ENCODE data around the gene OR11H12. TPM values are rescaled to one million over a fixed set of nuclear protein-coding genes. Genes with fewer than 3 reads are reported as not detected.
"Not testable (repeated sequence)": the region's sequence is repeated elsewhere in the genome, so short reads cannot be mapped to it uniquely, and the experiment has no call there.

Gene OR11H12, protein sequence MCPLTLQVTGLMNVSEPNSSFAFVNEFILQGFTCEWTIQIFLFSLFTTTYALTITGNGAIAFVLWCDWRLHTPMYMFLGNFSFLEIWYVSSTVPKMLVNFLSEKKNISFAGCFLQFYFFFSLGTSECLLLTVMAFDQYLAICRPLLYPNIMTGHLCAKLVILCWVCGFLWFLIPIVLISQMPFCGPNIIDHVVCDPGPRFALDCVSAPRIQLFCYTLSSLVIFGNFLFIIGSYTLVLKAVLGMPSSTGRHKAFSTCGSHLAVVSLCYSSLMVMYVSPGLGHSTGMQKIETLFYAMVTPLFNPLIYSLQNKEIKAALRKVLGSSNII
- polyA plus RNA-seq (not detected in 2 replicates), polyA minus RNA-seq (not detected in 2 replicates)

DNA sequence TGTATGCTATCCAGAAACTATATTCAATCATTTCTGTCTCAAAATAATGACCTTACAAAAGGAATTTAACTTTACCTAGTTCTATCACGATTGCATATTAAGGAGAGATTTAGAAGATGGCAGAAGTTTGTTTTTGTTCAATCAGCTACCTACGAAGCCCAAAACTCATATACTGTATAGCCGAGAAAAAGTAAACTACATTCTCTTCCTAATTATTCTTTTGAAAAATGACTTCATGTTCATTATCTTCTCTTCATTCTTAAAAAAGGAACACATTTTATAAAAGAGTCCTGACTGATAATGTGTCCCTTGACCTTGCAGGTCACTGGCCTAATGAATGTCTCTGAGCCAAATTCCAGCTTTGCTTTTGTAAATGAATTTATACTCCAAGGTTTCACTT is at the start of gene OR11H12:
TSS of gene OR11H12 (plus strand) at position 301 of the 400 bp plus-strand sequence. CDS start at position 301, 0 bp downstream.
- H3F3A ChIP-seq (ENCODE audit: insufficient read depth, low read length, poor library complexity, severe bottlenecking); H3K36me3 ChIP-seq (ENCODE audit: insufficient read depth, low read length); H3K4me2 ChIP-seq (ENCODE audit: low read length); H3K27ac ChIP-seq (ENCODE audit: low read length); H3K79me2 ChIP-seq (replicated peaks; ENCODE audit: insufficient read depth, low read length); H3K27me3 ChIP-seq (ENCODE audit: insufficient read depth, low read depth, low read length); H3K4me3 ChIP-seq (ENCODE audit: low read length); H4K20me1 ChIP-seq (ENCODE audit: insufficient read depth); H3K9ac ChIP-seq (ENCODE audit: low read length); H2AFZ ChIP-seq (ENCODE audit: low read depth, low read length); H3K9me2 ChIP-seq (ENCODE audit: insufficient read depth, low read length); H3K9me3 ChIP-seq (ENCODE audit: low read length): not testable (repeated sequence)

DNA sequence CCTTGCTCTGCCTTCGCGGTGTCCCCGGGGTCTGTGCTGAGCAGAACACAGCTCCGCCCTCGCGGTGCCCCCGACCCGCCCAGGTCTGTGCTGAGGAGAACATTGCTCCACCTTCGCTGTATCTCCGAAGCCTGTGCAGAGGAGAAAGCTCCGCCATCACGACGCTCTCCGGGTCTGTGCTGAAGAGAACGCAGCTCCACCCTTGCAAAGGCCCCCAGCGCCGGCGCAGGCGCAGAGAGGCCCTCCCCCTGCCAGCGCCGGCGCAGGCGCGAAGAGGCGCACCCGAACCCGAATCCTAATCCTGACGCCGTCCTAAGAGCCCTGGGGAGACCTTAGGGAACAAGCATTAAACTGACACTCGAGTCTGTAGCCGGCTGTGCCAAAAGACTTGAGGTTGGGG is 18.0 kb upstream of the OR11H12 start:
- not testable (repeated sequence) for H4K20me1 ChIP-seq (ENCODE audit: insufficient read depth); H3K27me3 ChIP-seq (ENCODE audit: insufficient read depth, low read depth, low read length); H3K36me3 ChIP-seq (ENCODE audit: insufficient read depth, low read length); H3K27ac ChIP-seq (ENCODE audit: low read length); H3K9me3 ChIP-seq (ENCODE audit: low read length); H2AFZ ChIP-seq (ENCODE audit: low read depth, low read length); H3K9me2 ChIP-seq (ENCODE audit: insufficient read depth, low read length); H3F3A ChIP-seq (ENCODE audit: insufficient read depth, low read length, poor library complexity, severe bottlenecking); H3K4me2 ChIP-seq (ENCODE audit: low read length); H3K79me2 ChIP-seq (replicated peaks; ENCODE audit: insufficient read depth, low read length); H3K9ac ChIP-seq (ENCODE audit: low read length); H3K4me3 ChIP-seq (ENCODE audit: low read length)

DNA sequence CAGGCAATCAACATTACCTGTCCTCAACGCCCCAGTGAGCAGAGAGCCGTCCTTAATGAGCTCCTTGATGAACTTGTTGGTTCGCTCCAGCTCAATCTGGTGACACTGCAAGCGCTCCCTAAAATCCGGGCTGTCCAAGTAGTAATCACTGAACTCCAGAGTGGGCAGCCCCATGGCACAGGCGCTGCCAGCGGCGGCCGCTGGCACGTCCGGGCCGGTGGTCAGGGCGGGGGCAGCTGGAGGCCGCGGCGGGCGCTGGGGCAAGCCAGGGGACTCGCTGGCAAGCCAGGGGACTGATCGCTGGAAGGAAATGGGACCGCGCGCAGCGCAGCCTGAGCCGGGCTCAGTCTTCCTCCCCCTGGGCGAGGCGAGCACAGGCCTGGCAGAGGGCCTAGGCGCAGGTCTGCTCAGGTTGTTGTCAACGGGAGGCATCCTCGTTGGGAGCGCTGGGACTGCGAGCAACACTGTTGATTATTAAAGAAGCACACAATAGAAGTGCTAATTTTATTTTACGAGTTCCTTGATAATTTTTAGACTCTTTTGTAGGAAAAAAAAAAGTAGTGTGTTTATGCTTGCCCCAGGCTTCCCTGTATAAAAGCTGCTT is 25.8 kb downstream of the OR11H12 start:
- H3K9me3 ChIP-seq (ENCODE audit: low read length); H3K27me3 ChIP-seq (ENCODE audit: insufficient read depth, low read depth, low read length); H4K20me1 ChIP-seq (ENCODE audit: insufficient read depth); H3K9me2 ChIP-seq (ENCODE audit: insufficient read depth, low read length); H3K4me3 ChIP-seq (ENCODE audit: low read length); H3K4me2 ChIP-seq (ENCODE audit: low read length); H3K36me3 ChIP-seq (ENCODE audit: insufficient read depth, low read length); H3K9ac ChIP-seq (ENCODE audit: low read length); H3K27ac ChIP-seq (ENCODE audit: low read length); H2AFZ ChIP-seq (ENCODE audit: low read depth, low read length); H3K79me2 ChIP-seq (replicated peaks; ENCODE audit: insufficient read depth, low read length); H3F3A ChIP-seq (ENCODE audit: insufficient read depth, low read length, poor library complexity, severe bottlenecking): not testable (repeated sequence)

DNA sequence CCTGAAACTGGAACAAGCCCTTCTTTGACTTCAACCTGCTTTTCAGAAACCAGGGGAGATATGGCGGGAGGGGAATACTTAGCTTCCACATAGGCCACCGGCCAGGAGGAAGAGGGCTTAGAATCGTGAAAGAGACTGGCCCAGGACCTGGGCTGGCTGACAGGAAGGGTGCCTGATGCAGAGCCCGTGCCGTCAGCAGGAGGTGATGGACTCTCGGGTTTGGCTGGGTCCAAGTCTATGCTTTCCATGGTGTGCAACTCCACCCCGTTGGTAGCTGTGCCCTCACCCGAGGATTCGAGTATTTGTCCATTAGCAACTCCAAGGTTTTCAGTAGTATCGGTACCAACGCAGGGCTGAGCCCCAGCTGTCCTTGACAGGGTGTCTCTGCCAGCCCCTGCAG is 35.1 kb downstream of the OR11H12 start:
- not testable (repeated sequence) for H3K9me3 ChIP-seq (ENCODE audit: low read length); H2AFZ ChIP-seq (ENCODE audit: low read depth, low read length); H3F3A ChIP-seq (ENCODE audit: insufficient read depth, low read length, poor library complexity, severe bottlenecking); H3K9me2 ChIP-seq (ENCODE audit: insufficient read depth, low read length); H3K36me3 ChIP-seq (ENCODE audit: insufficient read depth, low read length); H3K27ac ChIP-seq (ENCODE audit: low read length); H4K20me1 ChIP-seq (ENCODE audit: insufficient read depth); H3K79me2 ChIP-seq (replicated peaks; ENCODE audit: insufficient read depth, low read length); H3K4me3 ChIP-seq (ENCODE audit: low read length); H3K9ac ChIP-seq (ENCODE audit: low read length); H3K4me2 ChIP-seq (ENCODE audit: low read length); H3K27me3 ChIP-seq (ENCODE audit: insufficient read depth, low read depth, low read length)

DNA sequence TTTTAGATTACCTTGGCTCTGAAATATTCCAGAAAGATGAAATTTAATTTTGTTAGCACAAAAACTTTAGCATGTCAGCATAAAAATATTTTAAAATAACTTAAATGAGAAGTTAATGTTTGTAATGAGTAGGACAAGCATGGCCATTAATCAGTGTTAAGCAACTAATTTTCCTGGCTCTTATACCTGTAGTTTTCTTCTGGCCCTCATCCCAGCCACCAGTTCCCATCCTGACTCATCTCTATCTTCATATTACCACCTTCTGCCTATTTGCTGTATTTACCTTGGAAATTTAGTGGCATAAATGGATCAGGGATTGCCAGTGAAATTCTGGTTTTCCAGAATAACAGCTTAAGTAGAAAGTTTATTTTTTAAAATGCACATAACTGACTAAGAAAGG is 37.1 kb downstream of the OR11H12 start:
- not testable (repeated sequence) for H3K9ac ChIP-seq (ENCODE audit: low read length); H3K9me2 ChIP-seq (ENCODE audit: insufficient read depth, low read length); H3K79me2 ChIP-seq (replicated peaks; ENCODE audit: insufficient read depth, low read length); H3K9me3 ChIP-seq (ENCODE audit: low read length); H2AFZ ChIP-seq (ENCODE audit: low read depth, low read length); H3K27ac ChIP-seq (ENCODE audit: low read length); H3K4me2 ChIP-seq (ENCODE audit: low read length); H3K4me3 ChIP-seq (ENCODE audit: low read length); H3K27me3 ChIP-seq (ENCODE audit: insufficient read depth, low read depth, low read length); H3K36me3 ChIP-seq (ENCODE audit: insufficient read depth, low read length); H4K20me1 ChIP-seq (ENCODE audit: insufficient read depth); H3F3A ChIP-seq (ENCODE audit: insufficient read depth, low read length, poor library complexity, severe bottlenecking)

DNA sequence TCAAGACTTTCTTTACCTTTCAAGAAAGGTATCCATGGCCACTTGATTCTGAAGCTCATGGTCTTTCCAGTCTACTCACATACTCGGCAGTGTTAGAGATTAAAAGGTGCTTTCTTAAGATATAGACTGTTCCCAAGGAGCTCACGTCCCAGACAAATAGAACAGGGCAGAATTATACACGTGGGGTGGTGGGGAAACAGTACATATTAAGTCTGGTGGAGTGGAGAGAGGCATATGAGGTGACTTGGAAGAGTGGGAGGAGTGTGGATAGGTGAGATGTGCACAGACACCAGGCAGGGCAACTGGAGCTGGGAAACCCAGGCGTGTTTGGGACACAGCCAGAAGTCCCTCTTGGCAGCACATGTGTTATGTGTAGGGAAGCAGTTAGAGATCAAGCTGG is 37.9 kb downstream of the OR11H12 start:
- not testable (repeated sequence) for H3F3A ChIP-seq (ENCODE audit: insufficient read depth, low read length, poor library complexity, severe bottlenecking); H3K27me3 ChIP-seq (ENCODE audit: insufficient read depth, low read depth, low read length); H3K9me2 ChIP-seq (ENCODE audit: insufficient read depth, low read length); H3K9me3 ChIP-seq (ENCODE audit: low read length); H2AFZ ChIP-seq (ENCODE audit: low read depth, low read length); H3K36me3 ChIP-seq (ENCODE audit: insufficient read depth, low read length); H3K4me3 ChIP-seq (ENCODE audit: low read length); H3K79me2 ChIP-seq (replicated peaks; ENCODE audit: insufficient read depth, low read length); H3K27ac ChIP-seq (ENCODE audit: low read length); H4K20me1 ChIP-seq (ENCODE audit: insufficient read depth); H3K9ac ChIP-seq (ENCODE audit: low read length); H3K4me2 ChIP-seq (ENCODE audit: low read length)

DNA sequence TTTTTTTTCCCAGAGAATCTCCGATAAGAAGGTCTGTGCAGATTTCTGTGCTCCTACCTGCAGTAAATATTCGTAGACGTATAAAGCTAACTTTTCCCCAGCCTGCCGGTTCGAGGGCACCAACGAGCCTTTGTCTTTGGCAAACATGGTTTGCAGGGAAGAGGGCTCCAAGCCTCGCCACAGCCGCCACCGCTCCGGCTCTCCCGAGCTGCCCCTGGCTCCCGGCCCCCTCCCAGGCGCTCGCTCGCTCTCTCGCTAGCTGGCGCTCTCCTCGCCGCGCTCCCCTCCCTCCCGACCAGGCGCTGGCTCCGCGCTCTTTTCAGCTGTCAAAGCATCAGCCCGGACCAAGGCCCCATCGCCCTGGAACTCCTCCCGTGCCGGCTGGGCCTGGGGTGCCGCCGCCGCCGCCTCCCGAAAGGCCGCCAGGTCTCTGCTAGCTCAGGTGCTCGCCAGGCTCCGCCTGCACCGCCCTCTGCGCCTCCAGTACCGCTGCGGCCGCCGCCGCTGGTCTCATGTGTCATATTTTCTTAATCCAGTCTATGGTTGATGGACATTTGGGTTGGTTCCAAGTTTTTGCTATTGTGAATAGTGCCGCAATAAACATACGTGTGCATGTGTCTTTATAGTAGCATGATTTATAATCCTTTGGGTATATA is 45.3 kb downstream of the OR11H12 start:
- H2AFZ ChIP-seq (ENCODE audit: low read depth, low read length); H3K4me3 ChIP-seq (ENCODE audit: low read length); H3K36me3 ChIP-seq (ENCODE audit: insufficient read depth, low read length); H3K9me2 ChIP-seq (ENCODE audit: insufficient read depth, low read length); H3K4me2 ChIP-seq (ENCODE audit: low read length); H3K9ac ChIP-seq (ENCODE audit: low read length); H3K79me2 ChIP-seq (replicated peaks; ENCODE audit: insufficient read depth, low read length); H4K20me1 ChIP-seq (ENCODE audit: insufficient read depth); H3F3A ChIP-seq (ENCODE audit: insufficient read depth, low read length, poor library complexity, severe bottlenecking); H3K9me3 ChIP-seq (ENCODE audit: low read length); H3K27ac ChIP-seq (ENCODE audit: low read length); H3K27me3 ChIP-seq (ENCODE audit: insufficient read depth, low read depth, low read length): not testable (repeated sequence)
